ENCODE measurements around the gene ATP6V0B. TPM values are rescaled to one million over a fixed set of nuclear protein-coding genes. Genes with fewer than 3 reads are reported as not detected.

The ATP6V0B gene
- total and polyA plus RNA-seq, 11 donors = 71.4 to 235 (median 93.2) TPM

DNA sequence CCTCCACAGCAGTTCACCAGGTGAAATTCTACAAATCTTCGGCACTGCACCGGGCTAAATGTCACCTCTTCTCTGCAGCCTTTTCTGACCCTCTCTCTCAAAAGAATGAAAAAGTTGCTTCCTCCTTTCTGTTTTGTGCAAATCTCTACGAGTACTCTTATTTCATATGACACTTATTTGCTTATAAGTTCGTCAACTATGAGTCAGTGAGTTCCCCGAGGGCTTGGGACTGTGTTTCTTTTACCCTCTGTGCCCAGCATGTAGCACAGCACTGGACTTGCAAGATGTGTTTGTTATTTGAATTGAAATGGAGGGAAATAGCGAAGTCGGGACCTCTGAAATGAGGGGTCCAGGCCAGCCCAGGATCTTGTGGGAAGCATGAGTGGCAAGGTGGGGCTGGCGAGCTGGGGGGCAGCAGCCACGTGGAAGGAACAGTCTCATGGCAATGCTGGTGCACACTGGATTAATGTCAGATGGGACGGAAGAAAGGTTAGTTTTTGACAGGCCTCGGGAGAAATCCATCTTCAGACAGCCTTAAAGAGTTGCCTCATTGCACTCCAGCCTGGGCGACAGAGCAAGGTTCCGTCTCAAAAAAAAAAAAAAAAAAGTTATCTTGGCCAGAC, 50.3 kb downstream of the ATP6V0B start:
- no peak for DNase-seq
- ATAC-seq = no peak
- WGBS, 4 donors = 83 to 90% (median 86%) methylated on average over 13 of the region's 13 CpGs
- Histone ChIP-seq H3K4me1 (peaks cover 0 to 17% (median 9%) of the 10 kb centered on the region in 12 donors), H3K4me3 (no peak overlapping the region), H3K27me3 (no peaks in the 10 kb centered on the region), H3K9me3 (no peaks in the 10 kb centered on the region), H3K27ac (no peak overlapping the region), H3K36me3 (no peaks in the 10 kb centered on the region)
- intact Hi-C loops (cut with DNase I) = no loop called here
- TF ChIP-seq POLR2A (IDR thresholded peaks at IDR 0.05) = no peak
- TF ChIP-seq, protein P1, sequence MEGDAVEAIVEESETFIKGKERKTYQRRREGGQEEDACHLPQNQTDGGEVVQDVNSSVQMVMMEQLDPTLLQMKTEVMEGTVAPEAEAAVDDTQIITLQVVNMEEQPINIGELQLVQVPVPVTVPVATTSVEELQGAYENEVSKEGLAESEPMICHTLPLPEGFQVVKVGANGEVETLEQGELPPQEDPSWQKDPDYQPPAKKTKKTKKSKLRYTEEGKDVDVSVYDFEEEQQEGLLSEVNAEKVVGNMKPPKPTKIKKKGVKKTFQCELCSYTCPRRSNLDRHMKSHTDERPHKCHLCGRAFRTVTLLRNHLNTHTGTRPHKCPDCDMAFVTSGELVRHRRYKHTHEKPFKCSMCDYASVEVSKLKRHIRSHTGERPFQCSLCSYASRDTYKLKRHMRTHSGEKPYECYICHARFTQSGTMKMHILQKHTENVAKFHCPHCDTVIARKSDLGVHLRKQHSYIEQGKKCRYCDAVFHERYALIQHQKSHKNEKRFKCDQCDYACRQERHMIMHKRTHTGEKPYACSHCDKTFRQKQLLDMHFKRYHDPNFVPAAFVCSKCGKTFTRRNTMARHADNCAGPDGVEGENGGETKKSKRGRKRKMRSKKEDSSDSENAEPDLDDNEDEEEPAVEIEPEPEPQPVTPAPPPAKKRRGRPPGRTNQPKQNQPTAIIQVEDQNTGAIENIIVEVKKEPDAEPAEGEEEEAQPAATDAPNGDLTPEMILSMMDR (IDR thresholded peaks at IDR 0.05) = no peak

DNA sequence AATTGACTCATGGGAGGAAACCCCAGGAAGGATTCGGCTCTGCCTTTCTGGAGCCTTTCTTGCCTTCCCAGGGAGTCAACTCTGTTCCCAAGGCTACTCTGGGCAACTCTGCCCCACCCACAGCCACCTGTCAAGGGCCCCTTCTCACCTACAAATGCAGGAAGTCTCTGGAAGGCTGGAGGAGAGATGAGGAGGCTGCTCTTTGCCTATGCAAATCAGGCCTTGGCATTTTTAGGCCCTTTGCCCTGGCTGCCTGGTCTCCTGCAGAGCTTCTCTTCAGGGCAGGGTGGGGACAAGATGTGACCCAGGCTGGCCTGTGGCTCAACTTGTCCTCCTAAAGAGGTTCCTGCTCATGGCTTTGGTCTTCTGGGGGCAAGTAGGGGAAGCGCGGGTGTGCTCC, 51.1 kb downstream of the ATP6V0B start:
- no peaks in the 10 kb centered on the region for H3K36me3 ChIP-seq
- TF ChIP-seq, protein P1 (IDR thresholded peaks at IDR 0.05) = no peak
- TF ChIP-seq POLR2A (IDR thresholded peaks at IDR 0.05) = no peak
- H3K9me3 ChIP-seq = no peaks in the 10 kb centered on the region
- peaks cover 0 to 20% (median 9%) of the 10 kb centered on the region in 12 donors for H3K4me1 ChIP-seq
- no peak overlapping the region for H3K27ac ChIP-seq
- DNase-seq (peak in 1 of 5 donors; percentile 4), ATAC-seq (no peak)
- H3K27me3 ChIP-seq = peaks cover 0 to 2% (median 0%) of the 10 kb centered on the region in 9 donors
- WGBS, 4 donors = 78 to 87% (median 83%) methylated on average over 3 of the region's 3 CpGs
- H3K4me3 ChIP-seq = no peak overlapping the region
- intact Hi-C loops (cut with DNase I) = no loop called here

DNA sequence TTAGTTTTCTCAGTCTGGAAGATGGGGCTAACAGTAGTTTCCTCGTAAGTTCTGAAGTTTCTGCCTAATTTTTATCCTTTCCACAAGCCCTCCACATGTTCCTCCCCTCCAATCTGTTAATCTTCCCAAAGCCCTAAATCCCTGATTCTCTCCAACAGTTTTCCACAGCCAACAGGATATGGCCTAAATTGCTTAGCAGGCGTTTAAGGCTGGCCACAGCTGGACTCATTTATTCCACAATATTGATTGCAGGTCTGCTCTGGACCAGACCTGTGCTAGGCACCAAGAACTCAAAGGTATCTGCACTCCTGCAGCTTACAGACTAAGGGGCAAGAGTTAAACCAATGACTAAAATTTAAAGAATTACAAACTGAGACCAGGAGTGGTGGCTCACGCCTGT, 52.6 kb downstream of the ATP6V0B start:
- Histone ChIP-seq H3K9me3 (no peaks in the 10 kb centered on the region), H3K36me3 (no peaks in the 10 kb centered on the region), H3K4me1 (peaks cover 0 to 26% (median 14%) of the 10 kb centered on the region in 12 donors), H3K4me3 (no peak overlapping the region), H3K27me3 (peaks cover 0 to 2% (median 0%) of the 10 kb centered on the region in 9 donors), H3K27ac (no peak overlapping the region)
- 86 to 96% (median 91%) methylated on average over 3 of the region's 3 CpGs for WGBS, 4 donors
- no peak for DNase-seq
- no peak for ATAC-seq
- intact Hi-C loops (cut with DNase I) = no loop called here
- no peak for TF ChIP-seq POLR2A (IDR thresholded peaks at IDR 0.05)
- TF ChIP-seq, protein P1 (IDR thresholded peaks at IDR 0.05) = no peak

Other genes with a start within 250 kb of the ATP6V0B start
- 1 to 10 TPM in 1 of 9 donors, under 1 TPM in 2, not detected in 6; 0.14 to 1.3 (median 0.37) TPM for gene ARTN, start 41.2 kb upstream of the ATP6V0B start, total RNA-seq
- under 1 TPM; 0.07 to 0.23 TPM for gene ARTN, start 41.2 kb upstream of the ATP6V0B start, polyA plus RNA-seq
- 10 to 100 TPM; 51.4 to 71.0 (median 56.7) TPM for gene IPO13, start 28.0 kb upstream of the ATP6V0B start, total RNA-seq
- 10 to 100 TPM; 29.9 to 46.9 TPM for gene IPO13, start 28.0 kb upstream of the ATP6V0B start, polyA plus RNA-seq
- gene DPH2, start 5.0 kb upstream of the ATP6V0B start, total RNA-seq = 10 to 100 TPM; 13.2 to 36.7 (median 14.7) TPM
- gene DPH2, start 5.0 kb upstream of the ATP6V0B start, polyA plus RNA-seq = 10 to 100 TPM in 1 of 2 donors, 1 to 10 TPM in 1; 8.0 to 65.6 TPM
- gene B4GALT2, start 4.2 kb downstream of the ATP6V0B start, total RNA-seq = 10 to 100 TPM; 26.8 to 65.0 (median 40.2) TPM
- 10 to 100 TPM; 29.2 to 65.7 TPM for gene B4GALT2, start 4.2 kb downstream of the ATP6V0B start, polyA plus RNA-seq
- 1 to 10 TPM in 7 of 9 donors, under 1 TPM in 2; 0.67 to 3.4 (median 1.3) TPM for gene CCDC24, start 16.6 kb downstream of the ATP6V0B start, total RNA-seq
- 1 to 10 TPM in 1 of 2 donors, under 1 TPM in 1; 0.90 to 1.2 TPM for gene CCDC24, start 16.6 kb downstream of the ATP6V0B start, polyA plus RNA-seq
- gene SLC6A9, start 56.5 kb downstream of the ATP6V0B start, total RNA-seq = 1 to 10 TPM in 6 of 9 donors, under 1 TPM in 3; 0.83 to 2.4 (median 1.1) TPM
- 1 to 10 TPM in 1 of 2 donors, under 1 TPM in 1; 0.61 to 2.0 TPM for gene SLC6A9, start 56.5 kb downstream of the ATP6V0B start, polyA plus RNA-seq
- gene KLF17, start 143.9 kb downstream of the ATP6V0B start, total RNA-seq = not detected
- gene KLF17, start 143.9 kb downstream of the ATP6V0B start, polyA plus RNA-seq = not detected
- gene KLF18, start 166.7 kb downstream of the ATP6V0B start, total RNA-seq = not detected
- gene KLF18, start 166.7 kb downstream of the ATP6V0B start, polyA plus RNA-seq = not detected
- gene DMAP1, start 238.5 kb downstream of the ATP6V0B start, total RNA-seq = 10 to 100 TPM; 23.5 to 35.5 (median 27.7) TPM
- 10 to 100 TPM; 30.5 to 31.9 TPM for gene DMAP1, start 238.5 kb downstream of the ATP6V0B start, polyA plus RNA-seq

All from heart left ventricle (tissue), 16 donors.